Lower leg skin (tissue), 3 donors: Measurements from ENCODE around the gene TMEM37.

Source experiments
- POLR2A ChIP-seq, 2 donors: fragments of 450-650 bp; IDR thresholded peaks; one replicate each; pipeline ENCODE4 v1.6.1; 2016 to 2017; ENCODE audit warnings: antibody characterized with exemption in 2 of 2, mild to moderate bottlenecking in 1 of 2, moderate library complexity in 1 of 2
- TF ChIP-seq, protein P1 (sequence below), 3 donors: fragments of 450-650 bp; IDR thresholded peaks; one replicate each; pipeline ENCODE4 v1.5.1; 2016; ENCODE audit warnings: antibody characterized with exemption in 3 of 3, mild to moderate bottlenecking in 3 of 3, moderate library complexity in 2 of 3

DNA sequence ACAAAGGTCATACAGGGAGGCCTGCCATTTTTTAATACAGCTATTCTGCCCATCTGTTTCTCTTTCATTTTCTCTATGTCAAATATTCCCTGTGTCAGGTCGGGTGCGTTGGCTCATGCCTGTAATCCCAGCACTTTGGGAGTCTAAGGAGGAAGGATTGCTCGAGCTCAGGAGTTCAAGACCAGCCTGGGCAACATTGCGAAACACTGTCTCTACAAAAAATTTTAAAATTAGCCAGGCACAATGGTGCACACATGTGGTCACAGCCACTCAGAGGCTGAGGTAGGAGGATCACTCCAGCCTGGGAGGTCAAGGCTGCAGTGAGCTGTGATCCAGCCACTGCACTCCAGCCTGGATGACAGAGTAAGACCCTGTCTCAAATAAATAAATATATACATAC, 34.7 kb downstream of the TMEM37 start:
- TF ChIP-seq, protein P1, sequence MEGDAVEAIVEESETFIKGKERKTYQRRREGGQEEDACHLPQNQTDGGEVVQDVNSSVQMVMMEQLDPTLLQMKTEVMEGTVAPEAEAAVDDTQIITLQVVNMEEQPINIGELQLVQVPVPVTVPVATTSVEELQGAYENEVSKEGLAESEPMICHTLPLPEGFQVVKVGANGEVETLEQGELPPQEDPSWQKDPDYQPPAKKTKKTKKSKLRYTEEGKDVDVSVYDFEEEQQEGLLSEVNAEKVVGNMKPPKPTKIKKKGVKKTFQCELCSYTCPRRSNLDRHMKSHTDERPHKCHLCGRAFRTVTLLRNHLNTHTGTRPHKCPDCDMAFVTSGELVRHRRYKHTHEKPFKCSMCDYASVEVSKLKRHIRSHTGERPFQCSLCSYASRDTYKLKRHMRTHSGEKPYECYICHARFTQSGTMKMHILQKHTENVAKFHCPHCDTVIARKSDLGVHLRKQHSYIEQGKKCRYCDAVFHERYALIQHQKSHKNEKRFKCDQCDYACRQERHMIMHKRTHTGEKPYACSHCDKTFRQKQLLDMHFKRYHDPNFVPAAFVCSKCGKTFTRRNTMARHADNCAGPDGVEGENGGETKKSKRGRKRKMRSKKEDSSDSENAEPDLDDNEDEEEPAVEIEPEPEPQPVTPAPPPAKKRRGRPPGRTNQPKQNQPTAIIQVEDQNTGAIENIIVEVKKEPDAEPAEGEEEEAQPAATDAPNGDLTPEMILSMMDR (IDR thresholded peaks at IDR 0.05), result no peak
- no peak for TF ChIP-seq POLR2A (IDR thresholded peaks at IDR 0.05)
